HG02610 (cell line): ENCODE measurements around the gene ARIH1.
"Not testable (repeated sequence)": the region's sequence is repeated elsewhere in the genome, so short reads cannot be mapped to it uniquely, and the experiment has no call there.

Experiments
- ATAC-seq: cut with Tn5 transposase; IDR thresholded peaks from one replicate; pipeline ENCODE4 v1.9.1; 2021; ENCODE audit warnings: mild to moderate bottlenecking, moderate library complexity; ENCODE audit not compliant: unreplicated experiment

Gene ARIH1

GRCh38 chr15:72473614-72474465, at the start of gene ARIH1:
Gene ARIH1 (plus strand): TSS chr15:72474330. CDS start chr15:72474640, 310 bp downstream.
- ATAC-seq, result peak; percentile 78

- no peak for ATAC-seq
Measured at GRCh38 chr15:72426753-72427152, 47.4 kb upstream of the ARIH1 start.

- no peak for ATAC-seq
Measured at GRCh38 chr15:72437650-72438316, 36.3 kb upstream of the ARIH1 start.

- not testable (repeated sequence) for ATAC-seq
Measured at GRCh38 chr15:72442848-72443247, 31.3 kb upstream of the ARIH1 start.

GRCh38 chr15:72445426-72445825, 28.7 kb upstream of the ARIH1 start:
- ATAC-seq, result no peak

GRCh38 chr15:72450805-72451204, 23.3 kb upstream of the ARIH1 start:
- no peak for ATAC-seq

GRCh38 chr15:72451224-72451623, 22.9 kb upstream of the ARIH1 start:
- no peak for ATAC-seq

- no peak for ATAC-seq
Measured at GRCh38 chr15:72456684-72457083, 17.4 kb upstream of the ARIH1 start.

- ATAC-seq, result no peak
Measured at GRCh38 chr15:72460402-72460801, 13.7 kb upstream of the ARIH1 start.

- ATAC-seq, result no peak
Measured at GRCh38 chr15:72463702-72464101, 10.4 kb upstream of the ARIH1 start.

- ATAC-seq, result no peak
Measured at GRCh38 chr15:72464251-72464650, 9.9 kb upstream of the ARIH1 start.

- ATAC-seq, result no peak
Measured at GRCh38 chr15:72468103-72468502, 6.0 kb upstream of the ARIH1 start.

- no peak for ATAC-seq
Measured at GRCh38 chr15:72472992-72473610, 1.0 kb upstream of the ARIH1 start.

GRCh38 chr15:72474466-72474911, 359 bp downstream of the ARIH1 start:
- ATAC-seq, result peak; percentile 28

- peak; percentile 31 for ATAC-seq
Measured at GRCh38 chr15:72474912-72475628, 940 bp downstream of the ARIH1 start.

- no peak for ATAC-seq
Measured at GRCh38 chr15:72475674-72476073, 1.5 kb downstream of the ARIH1 start.

GRCh38 chr15:72476330-72476729, 2.2 kb downstream of the ARIH1 start:
- ATAC-seq, result not testable (repeated sequence)

GRCh38 chr15:72481015-72481659, 7.0 kb downstream of the ARIH1 start:
- ATAC-seq, result no peak

- ATAC-seq, result no peak
Measured at GRCh38 chr15:72482275-72482674, 8.1 kb downstream of the ARIH1 start.

GRCh38 chr15:72483279-72483678, 9.1 kb downstream of the ARIH1 start:
- ATAC-seq, result no peak
